Measurements from ENCODE around the gene OR4D1. TPM values are rescaled to one million over a fixed set of nuclear protein-coding genes. Genes with fewer than 3 reads are reported as not detected.

The OR4D1 gene
- total and polyA plus RNA-seq, 8 donors: 0.03 TPM; not detected in 7

DNA sequence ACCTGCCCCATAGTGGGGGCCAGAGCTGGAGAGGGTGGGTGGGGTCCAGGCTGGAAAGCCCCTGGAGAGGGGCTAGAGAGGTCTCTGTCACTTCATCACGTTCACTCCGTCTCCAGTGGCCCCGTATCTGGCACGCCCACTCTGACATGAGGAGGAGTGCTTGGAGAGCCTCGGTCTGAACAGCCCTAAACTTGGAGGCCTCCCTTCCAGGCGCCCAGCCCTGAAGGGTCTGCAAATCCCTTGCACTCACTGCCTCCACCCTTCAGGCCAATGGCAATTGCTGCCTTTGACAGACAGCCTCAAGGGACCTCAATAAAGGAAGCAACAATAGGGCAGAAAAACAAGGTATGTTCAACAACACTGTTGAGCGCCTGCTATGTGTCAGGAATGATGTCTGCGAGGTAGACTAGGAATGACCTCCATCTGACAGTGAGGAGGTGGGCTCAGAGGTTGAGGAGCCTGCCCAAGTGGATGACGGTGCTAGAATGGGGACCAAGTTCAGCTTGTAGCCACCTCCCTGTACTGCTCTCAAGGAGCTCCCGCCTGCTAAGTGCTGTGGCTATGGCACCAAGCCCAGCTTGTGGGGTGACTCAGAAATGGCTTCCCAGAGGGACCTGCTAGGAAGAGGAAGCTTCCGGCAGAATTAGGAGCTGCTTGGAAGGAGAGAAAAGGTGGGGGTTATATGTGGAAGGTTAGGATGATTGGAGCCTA, 41.4 kb downstream of the OR4D1 start:
- no peak overlapping the region for H3K4me3 ChIP-seq
- TF ChIP-seq, protein P1, sequence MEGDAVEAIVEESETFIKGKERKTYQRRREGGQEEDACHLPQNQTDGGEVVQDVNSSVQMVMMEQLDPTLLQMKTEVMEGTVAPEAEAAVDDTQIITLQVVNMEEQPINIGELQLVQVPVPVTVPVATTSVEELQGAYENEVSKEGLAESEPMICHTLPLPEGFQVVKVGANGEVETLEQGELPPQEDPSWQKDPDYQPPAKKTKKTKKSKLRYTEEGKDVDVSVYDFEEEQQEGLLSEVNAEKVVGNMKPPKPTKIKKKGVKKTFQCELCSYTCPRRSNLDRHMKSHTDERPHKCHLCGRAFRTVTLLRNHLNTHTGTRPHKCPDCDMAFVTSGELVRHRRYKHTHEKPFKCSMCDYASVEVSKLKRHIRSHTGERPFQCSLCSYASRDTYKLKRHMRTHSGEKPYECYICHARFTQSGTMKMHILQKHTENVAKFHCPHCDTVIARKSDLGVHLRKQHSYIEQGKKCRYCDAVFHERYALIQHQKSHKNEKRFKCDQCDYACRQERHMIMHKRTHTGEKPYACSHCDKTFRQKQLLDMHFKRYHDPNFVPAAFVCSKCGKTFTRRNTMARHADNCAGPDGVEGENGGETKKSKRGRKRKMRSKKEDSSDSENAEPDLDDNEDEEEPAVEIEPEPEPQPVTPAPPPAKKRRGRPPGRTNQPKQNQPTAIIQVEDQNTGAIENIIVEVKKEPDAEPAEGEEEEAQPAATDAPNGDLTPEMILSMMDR (IDR thresholded peaks at IDR 0.05): no peak
- TF ChIP-seq POLR2A (IDR thresholded peaks at IDR 0.05): no peak
- TF ChIP-seq EP300 (IDR thresholded peaks at IDR 0.05): no peak
- TF ChIP-seq POLR2AphosphoS5 (IDR thresholded peaks at IDR 0.05): no peak
- H3K4me1 ChIP-seq: no peaks in the 10 kb centered on the region
- 43 to 63% (median 59%) methylated on average over 8 to 11 of the region's 11 CpGs for WGBS, 5 donors
- intact Hi-C loops (cut with DNase I; ENCODE audit: low total_unique reads): no loop called here
- H3K27ac ChIP-seq: no peak overlapping the region
- H3K36me3 ChIP-seq: no peaks in the 10 kb centered on the region
- H3K9me3 ChIP-seq: no peaks in the 10 kb centered on the region
- DNase-seq: peak in 1 of 2 donors; percentile 33
- peaks cover 0 to 76% (median 0%) of the 10 kb centered on the region in 3 donors for H3K27me3 ChIP-seq

DNA sequence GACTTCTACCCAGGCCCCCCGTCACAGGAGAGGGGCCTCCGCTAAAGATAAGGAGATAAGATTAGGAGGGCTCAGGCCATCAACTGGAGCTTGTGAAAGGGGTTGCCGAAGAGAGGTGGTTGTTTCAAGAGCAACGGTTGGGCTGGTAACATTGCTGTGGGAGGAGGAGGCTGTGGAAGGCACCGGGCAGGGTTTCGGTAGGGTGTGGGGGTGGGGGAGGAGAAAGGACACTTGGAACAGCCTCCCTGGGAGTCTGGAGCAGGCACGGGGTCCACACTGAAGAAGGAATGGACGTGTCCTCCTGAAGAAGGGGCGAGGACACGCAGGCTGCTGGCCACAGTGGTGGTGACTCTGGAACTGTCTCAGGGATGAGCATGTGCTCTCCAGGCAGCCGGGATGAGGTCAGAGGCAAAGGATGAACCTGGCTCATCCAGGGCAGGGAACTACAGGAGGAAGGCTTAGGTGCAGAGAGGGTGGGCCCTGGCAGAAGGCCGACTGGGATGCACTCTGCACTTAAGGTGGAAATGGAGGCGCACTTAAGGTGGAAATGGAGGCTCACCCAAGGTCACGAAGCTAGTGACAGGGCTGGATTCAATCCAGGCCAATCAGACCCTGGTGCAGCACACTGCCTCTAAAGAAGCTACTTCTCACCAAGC, 43.2 kb downstream of the OR4D1 start:
- Histone ChIP-seq H3K9me3 (no peaks in the 10 kb centered on the region), H3K27ac (no peak overlapping the region), H3K4me3 (no peak overlapping the region), H3K27me3 (peaks cover 0 to 77% (median 0%) of the 10 kb centered on the region in 3 donors), H3K4me1 (no peaks in the 10 kb centered on the region), H3K36me3 (no peaks in the 10 kb centered on the region)
- no peak for DNase-seq
- no peak for TF ChIP-seq POLR2A (IDR thresholded peaks at IDR 0.05)
- no peak for TF ChIP-seq POLR2AphosphoS5 (IDR thresholded peaks at IDR 0.05)
- TF ChIP-seq, protein P1 (IDR thresholded peaks at IDR 0.05): no peak
- no peak for TF ChIP-seq EP300 (IDR thresholded peaks at IDR 0.05)
- intact Hi-C loops (cut with DNase I; ENCODE audit: low total_unique reads): no loop called here
- WGBS, 5 donors: 34 to 38% (median 38%) methylated on average over 14 of the region's 14 CpGs

DNA sequence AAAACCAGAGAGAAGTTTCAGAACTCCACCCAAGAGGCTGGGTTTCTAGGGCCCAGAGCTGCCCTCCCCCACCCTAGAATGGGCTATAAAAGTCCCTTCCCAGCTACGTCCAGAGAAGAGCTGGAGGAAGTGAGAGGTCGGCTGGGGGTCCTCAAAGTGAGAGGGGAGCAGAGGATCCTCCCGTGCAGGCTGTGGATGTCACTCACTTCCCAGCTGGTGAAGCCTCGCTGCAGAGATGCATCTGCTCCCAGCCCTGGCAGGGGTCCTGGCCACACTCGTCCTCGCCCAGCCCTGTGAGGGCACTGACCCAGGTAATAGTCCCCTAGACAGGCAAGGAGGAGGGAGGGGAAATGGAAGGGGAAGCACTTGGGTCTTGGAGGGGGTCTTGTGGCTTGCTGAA, 44.4 kb downstream of the OR4D1 start, which contains the start of gene EPX:
Gene EPX, plus strand, starts transcription at position 115 of the 400 bp plus-strand sequence. Its CDS starts 121 bp downstream, at position 236.
- Histone ChIP-seq H3K27ac (no peak within 1 kb of the TSS), H3K9me3 (no peaks in the 10 kb centered on the region), H3K4me1 (no peaks in the 10 kb centered on the region), H3K4me3 (no peak within 1 kb of the TSS), H3K36me3 (no peaks in the 10 kb centered on the region), H3K27me3 (peaks cover 0 to 76% (median 5%) of the 10 kb centered on the region in 3 donors)
- 23 to 50% (median 34%) methylated on average over 4 to 6 of the region's 6 CpGs for WGBS, 5 donors
- intact Hi-C loops (cut with DNase I; ENCODE audit: low total_unique reads): no loop called here
- no peak for DNase-seq
- no peak for TF ChIP-seq POLR2AphosphoS5 (IDR thresholded peaks at IDR 0.05)
- TF ChIP-seq EP300 (IDR thresholded peaks at IDR 0.05): no peak
- TF ChIP-seq POLR2A (IDR thresholded peaks at IDR 0.05): no peak
- TF ChIP-seq, protein P1 (IDR thresholded peaks at IDR 0.05): no peak

DNA sequence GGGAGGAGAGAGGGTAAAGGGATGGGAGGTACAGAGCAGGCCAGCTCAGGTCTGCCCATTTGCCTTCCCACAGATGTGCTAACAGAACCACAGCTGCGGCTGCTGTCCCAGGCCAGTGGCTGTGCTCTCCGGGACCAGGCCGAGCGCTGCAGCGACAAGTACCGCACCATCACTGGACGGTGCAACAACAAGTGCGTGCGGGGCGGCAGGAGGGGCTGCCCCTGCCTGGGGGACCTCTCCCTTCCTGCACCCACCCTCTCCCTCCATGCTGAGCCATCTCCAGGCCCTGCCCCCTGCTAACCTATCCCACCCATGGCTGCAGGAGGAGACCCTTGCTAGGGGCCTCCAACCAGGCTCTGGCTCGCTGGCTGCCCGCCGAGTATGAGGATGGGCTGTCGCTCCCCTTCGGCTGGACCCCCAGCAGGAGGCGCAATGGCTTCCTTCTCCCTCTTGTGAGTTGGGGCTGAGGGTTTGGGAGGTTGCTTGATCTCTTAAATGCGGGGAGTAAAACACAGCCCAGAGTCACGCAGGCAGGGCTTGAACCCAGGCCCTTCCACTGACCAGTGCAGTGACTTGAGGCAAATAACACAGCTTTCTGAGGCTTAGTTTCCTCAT, 45.6 kb downstream of the OR4D1 start:
- no peak overlapping the region for H3K27ac ChIP-seq
- no peak overlapping the region for H3K4me3 ChIP-seq
- DNase-seq: no peak
- no peaks in the 10 kb centered on the region for H3K36me3 ChIP-seq
- TF ChIP-seq POLR2A (IDR thresholded peaks at IDR 0.05) (no peak), EP300 (IDR thresholded peaks at IDR 0.05) (no peak), POLR2AphosphoS5 (IDR thresholded peaks at IDR 0.05) (no peak)
- TF ChIP-seq, protein P1 (IDR thresholded peaks at IDR 0.05): no peak
- no peaks in the 10 kb centered on the region for H3K9me3 ChIP-seq
- WGBS, 5 donors: 68 to 83% (median 75%) methylated on average over 6 to 18 of the region's 18 CpGs
- intact Hi-C loops (cut with DNase I; ENCODE audit: low total_unique reads): no loop called here
- no peaks in the 10 kb centered on the region for H3K4me1 ChIP-seq
- peaks cover 0 to 85% (median 13%) of the 10 kb centered on the region in 3 donors for H3K27me3 ChIP-seq
